Uterus (tissue), 4 donors: ENCODE results near the gene NEK10. TPM values are rescaled to one million over a fixed set of nuclear protein-coding genes. Genes with fewer than 3 reads are reported as not detected.

Source experiments
- DNase-seq, 2 donors: peaks; one replicate each; pipeline ENCODE4 v3.0.0-alpha.2; 2019 to 2020
- H3K27ac ChIP-seq, 2 donors: fragments of 200-600 bp; sonication (generic); 1 replicate in 1 of 2; 2 replicates in 1 of 2; pipeline ENCODE4 v1.5.1; 2016 to 2018
- H3K27me3 ChIP-seq, 2 donors: fragments of 200-600 bp; sonication (generic); one replicate each; pipeline ENCODE4 v1.5.1; 2018 to 2019; ENCODE audit warnings: control low read depth in 1 of 2
- H3K36me3 ChIP-seq, 2 donors: fragments of 200-600 bp; sonication (generic); one replicate each; pipeline ENCODE4 v1.5.1; 2019; ENCODE audit warnings: control low read depth in 1 of 2
- H3K4me1 ChIP-seq, 2 donors: fragments of 200-600 bp; sonication (generic); one replicate each; pipeline ENCODE4 v1.5.1; 2018 to 2019; ENCODE audit warnings: control low read depth in 1 of 2
- H3K4me3 ChIP-seq, 2 donors: fragments of 200-600 bp; sonication (generic); 1 replicate in 1 of 2; 2 replicates in 1 of 2; pipeline ENCODE4 v1.5.1; 2018 to 2019; ENCODE audit warnings: mild to moderate bottlenecking in 1 of 2
- H3K9me3 ChIP-seq, 2 donors: fragments of 200-600 bp; sonication (generic); one replicate each; pipeline ENCODE4 v1.5.1; 2019; ENCODE audit warnings: control low read depth in 1 of 2
- POLR2A ChIP-seq, 2 donors: fragments of 450-650 bp; IDR thresholded peaks; one replicate each; pipeline ENCODE4 v1.6.1; 2016; ENCODE audit warnings: antibody characterized with exemption in 2 of 2, mild to moderate bottlenecking in 1 of 2, moderate library complexity in 1 of 2
- intact Hi-C: fragments of 100-400 bp; cut with DNase I; formaldehyde crosslinking; loops from one replicate; pipeline ENCODE4 v1.15.1; 2023; ENCODE audit warnings: low total_unique reads
- total RNA-seq, 4 donors: library from RNA; depleted of rRNA in 3 of 4; stranded (reverse); fragments of >200 nt in 3 of 4; gene quantifications; one replicate each; pipeline versions ENCODE4 v1.1.0 to v1.2.4, GENCODE V29; 2014 to 2023
- TF ChIP-seq, protein P1 (sequence below), 4 experiments: fragments of 200-600 bp in 2 of 4; fragments of 450-650 bp in 2 of 4; sonication (generic) in 2 of 4; IDR thresholded peaks; one replicate each; pipeline ENCODE4 v1.5.1; 2016 to 2019; ENCODE audit warnings: antibody characterized with exemption in 4 of 4, mild to moderate bottlenecking in 2 of 4, moderate library complexity in 1 of 4
- donor health status: DM: yes; HTN: yes; CAD: no.

NEK10 gene
- total RNA-seq, 4 donors from 2014 or later, result under 0.01 to 8.3 (median 0.83) TPM

DNA sequence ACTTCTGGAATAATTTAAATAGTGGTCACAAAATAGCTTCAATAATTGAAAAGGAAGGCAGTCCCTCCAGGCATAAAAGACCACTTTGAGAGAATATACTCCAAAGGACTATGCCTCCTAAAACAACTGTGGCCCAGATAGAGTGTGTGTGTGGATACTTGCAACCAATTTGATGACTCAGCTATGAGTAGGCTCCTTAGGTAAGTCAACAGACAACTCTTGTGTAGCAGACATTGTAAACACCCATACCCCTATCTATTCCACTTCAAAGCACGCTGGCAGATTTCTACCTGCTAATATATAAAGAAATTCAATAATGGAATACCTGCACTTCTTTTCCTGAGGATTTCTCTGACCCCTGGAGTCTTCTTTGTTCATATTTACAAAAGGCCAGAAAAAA, 254.5 kb downstream of the NEK10 start:
- intact Hi-C loops, result no loop called here
- no peaks in the 10 kb centered on the region for H3K36me3 ChIP-seq
- no peaks in the 10 kb centered on the region for H3K27me3 ChIP-seq
- H3K9me3 ChIP-seq, result no peaks in the 10 kb centered on the region
- DNase-seq, result no peak
- H3K4me1 ChIP-seq, result no peaks in the 10 kb centered on the region
- no peak for TF ChIP-seq POLR2A (IDR thresholded peaks at IDR 0.05)
- TF ChIP-seq, protein P1, sequence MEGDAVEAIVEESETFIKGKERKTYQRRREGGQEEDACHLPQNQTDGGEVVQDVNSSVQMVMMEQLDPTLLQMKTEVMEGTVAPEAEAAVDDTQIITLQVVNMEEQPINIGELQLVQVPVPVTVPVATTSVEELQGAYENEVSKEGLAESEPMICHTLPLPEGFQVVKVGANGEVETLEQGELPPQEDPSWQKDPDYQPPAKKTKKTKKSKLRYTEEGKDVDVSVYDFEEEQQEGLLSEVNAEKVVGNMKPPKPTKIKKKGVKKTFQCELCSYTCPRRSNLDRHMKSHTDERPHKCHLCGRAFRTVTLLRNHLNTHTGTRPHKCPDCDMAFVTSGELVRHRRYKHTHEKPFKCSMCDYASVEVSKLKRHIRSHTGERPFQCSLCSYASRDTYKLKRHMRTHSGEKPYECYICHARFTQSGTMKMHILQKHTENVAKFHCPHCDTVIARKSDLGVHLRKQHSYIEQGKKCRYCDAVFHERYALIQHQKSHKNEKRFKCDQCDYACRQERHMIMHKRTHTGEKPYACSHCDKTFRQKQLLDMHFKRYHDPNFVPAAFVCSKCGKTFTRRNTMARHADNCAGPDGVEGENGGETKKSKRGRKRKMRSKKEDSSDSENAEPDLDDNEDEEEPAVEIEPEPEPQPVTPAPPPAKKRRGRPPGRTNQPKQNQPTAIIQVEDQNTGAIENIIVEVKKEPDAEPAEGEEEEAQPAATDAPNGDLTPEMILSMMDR (IDR thresholded peaks at IDR 0.05), result no peak
- H3K27ac ChIP-seq, result no peak overlapping the region
- no peak overlapping the region for H3K4me3 ChIP-seq

DNA sequence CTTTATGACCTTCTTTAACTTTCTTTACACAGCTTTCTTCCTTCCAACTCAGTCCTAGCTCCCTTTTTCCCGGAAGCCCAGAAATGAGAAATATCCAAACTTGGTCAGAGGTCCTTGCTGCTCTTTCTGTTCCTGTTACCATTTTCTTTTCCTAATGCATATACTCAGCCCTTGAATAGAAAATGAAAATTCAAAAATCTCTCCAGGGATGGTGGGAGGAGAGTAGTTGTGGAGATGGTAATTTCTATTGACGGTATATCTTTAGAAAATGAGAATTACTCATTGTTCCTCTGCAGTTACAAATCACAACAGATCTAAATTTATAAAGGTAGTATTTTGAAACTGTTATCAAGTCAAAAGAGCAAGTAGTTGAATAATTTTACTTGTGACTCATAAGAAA, 255.1 kb downstream of the NEK10 start:
- H3K9me3 ChIP-seq, result no peaks in the 10 kb centered on the region
- H3K4me3 ChIP-seq, result no peak overlapping the region
- intact Hi-C loops, result no loop called here
- no peak overlapping the region for H3K27ac ChIP-seq
- no peaks in the 10 kb centered on the region for H3K36me3 ChIP-seq
- TF ChIP-seq POLR2A (IDR thresholded peaks at IDR 0.05), result no peak
- TF ChIP-seq, protein P1 (IDR thresholded peaks at IDR 0.05), result no peak
- H3K27me3 ChIP-seq, result no peaks in the 10 kb centered on the region
- no peaks in the 10 kb centered on the region for H3K4me1 ChIP-seq
- no peak for DNase-seq

DNA sequence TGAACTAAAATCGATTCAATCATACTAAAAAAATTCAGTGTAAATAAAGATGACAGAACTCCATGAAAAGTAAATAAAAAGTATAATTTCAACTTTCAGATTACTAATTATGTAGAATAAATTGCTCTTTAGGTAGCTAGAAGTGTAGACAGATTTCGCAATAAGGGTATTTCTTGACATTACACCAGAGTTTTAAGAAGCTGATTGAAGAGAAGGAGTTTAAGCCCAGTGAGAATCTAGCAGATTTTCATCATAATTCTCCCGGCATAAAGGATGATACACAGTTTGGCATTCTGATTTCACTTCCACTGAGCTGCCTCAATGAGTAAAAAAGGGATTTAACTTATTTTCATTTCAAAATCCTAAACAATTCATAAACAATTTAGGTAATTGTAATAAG, 259.2 kb downstream of the NEK10 start:
- DNase-seq, result no peak
- Histone ChIP-seq H3K36me3 (no peaks in the 10 kb centered on the region), H3K27ac (no peak overlapping the region), H3K4me3 (no peak overlapping the region), H3K4me1 (no peaks in the 10 kb centered on the region), H3K27me3 (no peaks in the 10 kb centered on the region), H3K9me3 (no peaks in the 10 kb centered on the region)
- intact Hi-C loops, result no loop called here
- no peak for TF ChIP-seq POLR2A (IDR thresholded peaks at IDR 0.05)
- TF ChIP-seq, protein P1 (IDR thresholded peaks at IDR 0.05), result no peak

DNA sequence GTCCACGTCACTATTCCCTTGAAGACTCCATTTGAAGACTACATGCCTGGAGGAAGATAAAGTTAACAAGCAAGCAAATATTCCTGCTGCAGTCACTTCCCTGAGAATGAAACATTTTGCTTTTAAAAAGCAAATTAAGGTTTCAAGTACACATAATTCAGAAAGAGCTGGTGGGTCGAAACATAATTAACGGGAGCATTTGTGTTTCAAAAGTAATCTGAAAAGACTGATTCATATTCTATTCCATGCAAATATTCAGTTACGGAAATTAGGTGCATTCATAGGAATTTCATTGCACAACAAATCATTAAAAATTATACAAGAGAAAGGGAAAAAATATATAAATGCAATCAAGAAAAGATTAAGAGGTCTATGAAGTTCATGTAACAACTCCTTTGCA, 260.9 kb downstream of the NEK10 start:
- no peaks in the 10 kb centered on the region for H3K9me3 ChIP-seq
- H3K27ac ChIP-seq, result no peak overlapping the region
- H3K27me3 ChIP-seq, result no peaks in the 10 kb centered on the region
- intact Hi-C loops, result no loop called here
- H3K4me3 ChIP-seq, result no peak overlapping the region
- H3K4me1 ChIP-seq, result no peaks in the 10 kb centered on the region
- H3K36me3 ChIP-seq, result no peaks in the 10 kb centered on the region
- DNase-seq, result no peak
- TF ChIP-seq, protein P1 (IDR thresholded peaks at IDR 0.05), result no peak
- no peak for TF ChIP-seq POLR2A (IDR thresholded peaks at IDR 0.05)

DNA sequence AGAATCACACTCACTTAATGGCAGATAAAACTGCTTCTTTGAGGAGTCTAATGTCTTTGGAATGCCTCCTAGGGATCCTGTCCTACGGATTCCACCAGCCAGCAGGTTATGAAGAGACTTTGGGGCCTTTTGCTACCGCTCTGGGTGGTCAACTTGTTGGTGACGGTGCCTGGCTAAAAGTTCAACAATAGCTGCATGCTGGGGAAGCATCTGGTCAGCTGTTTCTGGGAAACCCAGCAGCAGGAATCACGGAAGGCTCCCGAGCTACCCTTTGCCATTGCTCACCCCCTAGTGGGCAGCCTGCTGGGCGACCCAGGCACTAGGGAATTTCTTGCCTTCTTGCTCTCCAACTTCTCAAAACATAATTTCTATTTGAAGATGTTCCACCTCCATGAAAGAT, 263.3 kb downstream of the NEK10 start:
- no peak overlapping the region for H3K4me3 ChIP-seq
- TF ChIP-seq, protein P1 (IDR thresholded peaks at IDR 0.05), result no peak
- TF ChIP-seq POLR2A (IDR thresholded peaks at IDR 0.05), result no peak

More for the DNA sequence above, 263.3 kb downstream of the NEK10 start:
- H3K27ac ChIP-seq, result no peak overlapping the region
- no peaks in the 10 kb centered on the region for H3K27me3 ChIP-seq
- H3K4me1 ChIP-seq, result no peaks in the 10 kb centered on the region
- H3K9me3 ChIP-seq, result no peaks in the 10 kb centered on the region
- intact Hi-C loops, result no loop called here
- DNase-seq, result no peak
- H3K36me3 ChIP-seq, result no peaks in the 10 kb centered on the region
